K562 (cell line): ENCODE data around the gene CLCNKA. TPM values are rescaled to one million over a fixed set of nuclear protein-coding genes. Genes with fewer than 3 reads are reported as not detected.

ENCODE experiments used
- BHLHE40 ChIP-seq: IDR thresholded peaks from 2 replicates; pipeline ENCODE4 v1.6.1; 2011; ENCODE audit warnings: low read length, improper control_type of control experiment
- ETV6 ChIP-seq, 3 experiments: fragments of 150-350 bp in 1 of 3; sonication (generic) in 1 of 3; formaldehyde crosslinking in 1 of 3; IDR thresholded peaks; 2 replicates each; pipeline versions ENCODE4 v1.6.1 to v1.8.0; 2014 to 2022; ENCODE audit warnings: borderline replicate concordance in 2 of 3, low read depth in 2 of 3, antibody characterized with exemption in 1 of 3, low read length in 1 of 3, mild to moderate bottlenecking in 1 of 3, missing genetic modification reagents in 1 of 3
- FOXA1 ChIP-seq: fragments of 450-650 bp; IDR thresholded peaks from 2 replicates; pipeline ENCODE4 v1.6.1; 2016; ENCODE audit warnings: mild to moderate bottlenecking, borderline replicate concordance
- GABPA ChIP-seq: fragments of 200-800 bp; sonication (Bioruptor generic); conservative IDR thresholded peaks from 2 replicates; pipeline ENCODE4 v1.6.1; 2016; ENCODE audit warnings: low read depth, missing genetic modification characterization, missing compliant biosample characterization
- MAFF ChIP-seq: IDR thresholded peaks from 2 replicates; pipeline ENCODE4 v1.6.1; 2012; ENCODE audit warnings: low read length, improper control_type of control experiment
- MBD2 ChIP-seq: sonication (generic); IDR thresholded peaks from 2 replicates; pipeline ENCODE4 v1.6.1; 2016; ENCODE audit warnings: low read depth, borderline replicate concordance
- MXI1 ChIP-seq: IDR thresholded peaks from 2 replicates; pipeline ENCODE4 v1.6.1; 2011; ENCODE audit warnings: low read depth, mild to moderate bottlenecking, improper control_type of control experiment, low read length
- PRMT5 ChIP-seq: sonication (generic); formaldehyde crosslinking; IDR thresholded peaks from 2 replicates; pipeline ENCODE4 v1.5.0; 2020; ENCODE audit warnings: missing genetic modification reagents
- ZFX ChIP-seq: sonication (generic); formaldehyde crosslinking; IDR thresholded peaks from 2 replicates; pipeline ENCODE4 v1.8.0; 2022; ENCODE audit warnings: mild to moderate bottlenecking, missing genetic modification reagents, moderate library complexity
- polyA plus RNA-seq, 8 experiments: library from polyadenylated mRNA; depleted of rRNA in 4 of 8; stranded (reverse) in 5 of 8; unstranded in 3 of 8; fragments of >200 nt; fragmentation: Nextera tagmentation in 2 of 8; fragmentation: Illumina TruSeq in 1 of 8; extraction: Ambion mirVana in 2 of 8; extraction: Trizol in 1 of 8; gene quantifications; 2 replicates each; pipeline versions ENCODE4 v1.2.1 to v1.2.3, GENCODE V29; 2011 to 2014; ENCODE audit warnings: inconsistent platforms in 1 of 8, missing spikeins in 1 of 8
- total RNA-seq, 7 experiments: library from RNA; depleted of rRNA in 6 of 7; stranded (reverse); fragments of >200 nt in 6 of 7; fragmentation: Illumina TruSeq in 2 of 7; extraction: Trizol in 2 of 7; gene quantifications; 2 replicates each; pipeline versions ENCODE4 v1.2.1 to v1.2.3, GENCODE V29; 2011 to 2021; ENCODE audit warnings: low replicate concordance in 1 of 7
- TF ChIP-seq, protein P1 (sequence below), 2 experiments: fragments of 450-650 bp; conservative IDR thresholded peaks; 2 replicates each; pipeline ENCODE4 v1.6.1; 2017; ENCODE audit warnings: mild to moderate bottlenecking in 2 of 2, moderate library complexity in 2 of 2
- TF ChIP-seq, protein P2 (sequence below): fragments of 250-450 bp; sonication (Bioruptor Pico); IDR thresholded peaks from 2 replicates; pipeline ENCODE4 v1.8.0; 2021; ENCODE audit warnings: moderate library complexity, mild to moderate bottlenecking, inconsistent platforms
- TF ChIP-seq, protein P3 (sequence below): fragments of 450-650 bp; IDR thresholded peaks from 2 replicates; pipeline ENCODE4 v1.6.1; 2018; ENCODE audit not compliant: partially characterized antibody
- TF ChIP-seq, protein P4 (sequence below): sonication (generic); formaldehyde crosslinking; IDR thresholded peaks from 2 replicates; pipeline ENCODE4 v1.8.0; 2023; ENCODE audit warnings: mild to moderate bottlenecking, missing genetic modification reagents
- TF ChIP-seq, protein P5 (sequence below): sonication (generic); formaldehyde crosslinking; IDR thresholded peaks from 2 replicates; pipeline ENCODE4 v1.9.0; 2022; ENCODE audit warnings: mild to moderate bottlenecking, missing genetic modification reagents
- TF ChIP-seq, protein P6 (sequence below), 3 experiments: fragments of 200-800 bp in 1 of 3; sonication (Bioruptor generic) in 1 of 3; sonication (generic) in 1 of 3; formaldehyde crosslinking in 1 of 3; IDR thresholded peaks; 2 replicates each; pipeline versions ENCODE4 v1.6.1 to v1.8.0; 2016 to 2022; ENCODE audit warnings: mild to moderate bottlenecking in 2 of 3, missing compliant biosample characterization in 2 of 3, missing genetic modification characterization in 2 of 3, missing genetic modification reagents in 1 of 3

The CLCNKA gene
- total and polyA plus RNA-seq, 9 of the 15 experiments (the other 6 are each of a cell fraction or from before 2014, with no cell fraction given): 0.03 to 0.37 (median 0.10) TPM; not detected in 3

DNA sequence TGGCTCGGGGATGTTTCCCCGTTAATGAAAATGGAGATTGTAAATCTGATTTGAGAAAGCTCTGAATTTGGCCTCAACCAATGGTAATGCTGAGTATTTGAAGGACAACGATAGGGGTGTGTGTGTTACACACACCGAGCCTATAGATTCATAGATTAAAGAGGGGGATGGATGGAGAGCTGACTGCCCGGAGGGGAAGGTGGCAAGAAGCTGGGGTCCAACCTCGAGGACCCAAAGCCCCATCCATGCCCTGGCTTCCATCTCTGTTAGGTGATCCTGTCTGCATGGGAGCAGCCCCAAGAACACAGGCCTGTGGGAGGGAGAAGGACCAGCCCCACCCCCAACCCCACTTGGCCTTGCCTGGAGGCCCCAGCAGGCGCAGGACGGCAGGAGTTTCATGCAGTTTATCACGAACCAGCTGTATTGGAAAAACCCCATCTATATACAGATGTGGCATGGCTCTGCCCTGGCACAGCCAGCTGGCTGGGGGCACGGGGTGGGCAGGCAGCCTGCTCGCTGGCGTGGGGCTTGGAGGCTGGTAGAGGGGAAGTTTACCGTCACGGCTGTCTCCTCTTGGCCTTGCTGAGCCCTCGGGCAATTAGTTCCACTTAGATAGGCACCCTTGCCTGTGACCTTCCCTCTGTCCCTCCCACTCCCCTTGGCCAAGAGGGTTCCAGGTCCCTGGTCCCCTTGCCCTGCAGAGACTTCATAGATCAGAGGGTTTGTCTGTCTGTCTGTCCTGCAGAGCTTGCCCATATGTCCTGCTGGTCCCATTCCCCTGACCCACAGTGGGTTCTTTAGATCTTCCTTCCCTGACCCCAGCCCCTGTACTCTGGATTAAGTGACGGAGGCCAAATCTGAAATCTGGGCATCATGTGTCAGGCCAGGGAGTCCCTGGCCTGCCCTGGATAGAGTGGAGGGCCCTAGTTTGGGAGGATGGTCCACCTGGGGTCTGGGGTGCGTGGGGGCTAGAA is 7.0 kb upstream of the CLCNKA start (continued):
- TF ChIP-seq FOXA1 (no peak), MBD2 (0 out of 2 replicates have a peak, but pooled peaks have one; percentile 7), MAFF (0 out of 2 replicates have a peak, but pooled peaks have one; percentile 2), ZFX (CRISPR knock-in tag) (peak; percentile 89), PRMT5 (peak; percentile 60; the same call in 1 of the 2 replicates), MXI1 (peak; percentile 76; the same call in 1 of the 2 replicates), GABPA (tag) (no peak), ETV6 (IDR thresholded peaks at IDR 0.05; ENCODE audit: borderline replicate concordance in 1 of 2, low read depth in 2 of 2, low read length in 1 of 2) (peak in 1 of 2 experiments; percentile 26; a peak in 1 of 4 replicates), ETV6 (CRISPR knock-in tag; IDR thresholded peaks at IDR 0.05; ENCODE audit: borderline replicate concordance) (no peak), BHLHE40 (peak; percentile 12; the same call in 1 of the 2 replicates)
- TF ChIP-seq, protein P1, sequence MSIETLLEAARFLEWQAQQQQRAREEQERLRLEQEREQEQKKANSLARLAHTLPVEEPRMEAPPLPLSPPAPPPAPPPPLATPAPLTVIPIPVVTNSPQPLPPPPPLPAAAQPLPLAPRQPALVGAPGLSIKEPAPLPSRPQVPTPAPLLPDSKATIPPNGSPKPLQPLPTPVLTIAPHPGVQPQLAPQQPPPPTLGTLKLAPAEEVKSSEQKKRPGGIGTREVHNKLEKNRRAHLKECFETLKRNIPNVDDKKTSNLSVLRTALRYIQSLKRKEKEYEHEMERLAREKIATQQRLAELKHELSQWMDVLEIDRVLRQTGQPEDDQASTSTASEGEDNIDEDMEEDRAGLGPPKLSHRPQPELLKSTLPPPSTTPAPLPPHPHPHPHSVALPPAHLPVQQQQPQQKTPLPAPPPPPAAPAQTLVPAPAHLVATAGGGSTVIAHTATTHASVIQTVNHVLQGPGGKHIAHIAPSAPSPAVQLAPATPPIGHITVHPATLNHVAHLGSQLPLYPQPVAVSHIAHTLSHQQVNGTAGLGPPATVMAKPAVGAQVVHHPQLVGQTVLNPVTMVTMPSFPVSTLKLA (conservative IDR thresholded peaks at IDR 0.05): peak in 1 of 2 experiments; percentile 94; a peak in 3 of 4 replicates
- TF ChIP-seq, protein P2, sequence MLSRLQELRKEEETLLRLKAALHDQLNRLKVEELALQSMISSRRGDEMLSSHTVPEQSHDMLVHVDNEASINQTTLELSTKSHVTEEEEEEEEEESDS (CRISPR knock-in tag): no peak
- TF ChIP-seq, protein P3, sequence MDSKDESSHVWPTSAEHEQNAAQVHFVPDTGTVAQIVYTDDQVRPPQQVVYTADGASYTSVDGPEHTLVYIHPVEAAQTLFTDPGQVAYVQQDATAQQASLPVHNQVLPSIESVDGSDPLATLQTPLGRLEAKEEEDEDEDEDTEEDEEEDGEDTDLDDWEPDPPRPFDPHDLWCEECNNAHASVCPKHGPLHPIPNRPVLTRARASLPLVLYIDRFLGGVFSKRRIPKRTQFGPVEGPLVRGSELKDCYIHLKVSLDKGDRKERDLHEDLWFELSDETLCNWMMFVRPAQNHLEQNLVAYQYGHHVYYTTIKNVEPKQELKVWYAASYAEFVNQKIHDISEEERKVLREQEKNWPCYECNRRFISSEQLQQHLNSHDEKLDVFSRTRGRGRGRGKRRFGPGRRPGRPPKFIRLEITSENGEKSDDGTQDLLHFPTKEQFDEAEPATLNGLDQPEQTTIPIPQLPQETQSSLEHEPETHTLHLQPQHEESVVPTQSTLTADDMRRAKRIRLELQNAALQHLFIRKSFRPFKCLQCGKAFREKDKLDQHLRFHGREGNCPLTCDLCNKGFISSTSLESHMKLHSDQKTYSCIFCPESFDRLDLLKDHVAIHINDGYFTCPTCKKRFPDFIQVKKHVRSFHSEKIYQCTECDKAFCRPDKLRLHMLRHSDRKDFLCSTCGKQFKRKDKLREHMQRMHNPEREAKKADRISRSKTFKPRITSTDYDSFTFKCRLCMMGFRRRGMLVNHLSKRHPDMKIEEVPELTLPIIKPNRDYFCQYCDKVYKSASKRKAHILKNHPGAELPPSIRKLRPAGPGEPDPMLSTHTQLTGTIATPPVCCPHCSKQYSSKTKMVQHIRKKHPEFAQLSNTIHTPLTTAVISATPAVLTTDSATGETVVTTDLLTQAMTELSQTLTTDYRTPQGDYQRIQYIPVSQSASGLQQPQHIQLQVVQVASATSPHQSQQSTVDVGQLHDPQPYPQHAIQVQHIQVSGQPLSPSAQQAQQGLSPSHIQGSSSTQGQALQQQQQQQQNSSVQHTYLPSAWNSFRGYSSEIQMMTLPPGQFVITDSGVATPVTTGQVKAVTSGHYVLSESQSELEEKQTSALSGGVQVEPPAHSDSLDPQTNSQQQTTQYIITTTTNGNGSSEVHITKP: peak; percentile 55
- TF ChIP-seq, protein P4, sequence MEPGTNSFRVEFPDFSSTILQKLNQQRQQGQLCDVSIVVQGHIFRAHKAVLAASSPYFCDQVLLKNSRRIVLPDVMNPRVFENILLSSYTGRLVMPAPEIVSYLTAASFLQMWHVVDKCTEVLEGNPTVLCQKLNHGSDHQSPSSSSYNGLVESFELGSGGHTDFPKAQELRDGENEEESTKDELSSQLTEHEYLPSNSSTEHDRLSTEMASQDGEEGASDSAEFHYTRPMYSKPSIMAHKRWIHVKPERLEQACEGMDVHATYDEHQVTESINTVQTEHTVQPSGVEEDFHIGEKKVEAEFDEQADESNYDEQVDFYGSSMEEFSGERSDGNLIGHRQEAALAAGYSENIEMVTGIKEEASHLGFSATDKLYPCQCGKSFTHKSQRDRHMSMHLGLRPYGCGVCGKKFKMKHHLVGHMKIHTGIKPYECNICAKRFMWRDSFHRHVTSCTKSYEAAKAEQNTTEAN: no peak
- TF ChIP-seq, protein P5, sequence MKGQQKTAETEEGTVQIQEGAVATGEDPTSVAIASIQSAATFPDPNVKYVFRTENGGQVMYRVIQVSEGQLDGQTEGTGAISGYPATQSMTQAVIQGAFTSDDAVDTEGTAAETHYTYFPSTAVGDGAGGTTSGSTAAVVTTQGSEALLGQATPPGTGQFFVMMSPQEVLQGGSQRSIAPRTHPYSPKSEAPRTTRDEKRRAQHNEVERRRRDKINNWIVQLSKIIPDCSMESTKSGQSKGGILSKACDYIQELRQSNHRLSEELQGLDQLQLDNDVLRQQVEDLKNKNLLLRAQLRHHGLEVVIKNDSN (CRISPR knock-in tag): peak; percentile 94
- TF ChIP-seq, protein P6, sequence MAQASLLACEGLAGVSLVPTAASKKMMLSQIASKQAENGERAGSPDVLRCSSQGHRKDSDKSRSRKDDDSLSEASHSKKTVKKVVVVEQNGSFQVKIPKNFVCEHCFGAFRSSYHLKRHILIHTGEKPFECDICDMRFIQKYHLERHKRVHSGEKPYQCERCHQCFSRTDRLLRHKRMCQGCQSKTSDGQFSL (CRISPR knock-in tag; IDR thresholded peaks at IDR 0.05): 0 out of 2 replicates have a peak, but pooled peaks have one; percentile 21
- TF ChIP-seq, protein P6 (tag; IDR thresholded peaks at IDR 0.05): no peak
